Kidney epithelial cell (primary cell): ENCODE measurements around the gene CCRL2. TPM values are rescaled to one million over a fixed set of nuclear protein-coding genes. Genes with fewer than 3 reads are reported as not detected.

Experiments
- DNase-seq: peaks from one replicate; pipeline ENCODE4 v3.0.0-alpha.2; 2010; ENCODE audit warnings: low read depth
- H3K27me3 ChIP-seq: 2 replicates; pipeline ENCODE4 v1.6.0; 2011; ENCODE audit warnings: low read length; ENCODE audit not compliant: control insufficient read depth, insufficient read depth
- H3K36me3 ChIP-seq: 2 replicates; pipeline ENCODE4 v1.5.1; 2011; ENCODE audit warnings: low read length; ENCODE audit not compliant: control insufficient read depth, insufficient read depth
- H3K4me3 ChIP-seq: 2 replicates; pipeline ENCODE4 v1.5.1; 2011; ENCODE audit warnings: low read depth, mild to moderate bottlenecking, control low read depth, low read length
- total RNA-seq: library from RNA; depleted of rRNA; stranded (reverse); fragments of >200 nt; gene quantifications from 2 replicates; pipeline ENCODE4 v1.2.3, GENCODE V29; 2015
- TF ChIP-seq, protein P1 (sequence below): IDR thresholded peaks from 2 replicates; pipeline ENCODE4 v1.5.1; 2011; ENCODE audit warnings: mild to moderate bottlenecking, moderate library complexity, low read length, control low read depth, inconsistent platforms; ENCODE audit not compliant: insufficient read depth, poor library complexity, severe bottlenecking

The CCRL2 gene, protein sequence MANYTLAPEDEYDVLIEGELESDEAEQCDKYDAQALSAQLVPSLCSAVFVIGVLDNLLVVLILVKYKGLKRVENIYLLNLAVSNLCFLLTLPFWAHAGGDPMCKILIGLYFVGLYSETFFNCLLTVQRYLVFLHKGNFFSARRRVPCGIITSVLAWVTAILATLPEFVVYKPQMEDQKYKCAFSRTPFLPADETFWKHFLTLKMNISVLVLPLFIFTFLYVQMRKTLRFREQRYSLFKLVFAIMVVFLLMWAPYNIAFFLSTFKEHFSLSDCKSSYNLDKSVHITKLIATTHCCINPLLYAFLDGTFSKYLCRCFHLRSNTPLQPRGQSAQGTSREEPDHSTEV
- 0.29 and 0.48 TPM in 2 replicates for total RNA-seq

DNA sequence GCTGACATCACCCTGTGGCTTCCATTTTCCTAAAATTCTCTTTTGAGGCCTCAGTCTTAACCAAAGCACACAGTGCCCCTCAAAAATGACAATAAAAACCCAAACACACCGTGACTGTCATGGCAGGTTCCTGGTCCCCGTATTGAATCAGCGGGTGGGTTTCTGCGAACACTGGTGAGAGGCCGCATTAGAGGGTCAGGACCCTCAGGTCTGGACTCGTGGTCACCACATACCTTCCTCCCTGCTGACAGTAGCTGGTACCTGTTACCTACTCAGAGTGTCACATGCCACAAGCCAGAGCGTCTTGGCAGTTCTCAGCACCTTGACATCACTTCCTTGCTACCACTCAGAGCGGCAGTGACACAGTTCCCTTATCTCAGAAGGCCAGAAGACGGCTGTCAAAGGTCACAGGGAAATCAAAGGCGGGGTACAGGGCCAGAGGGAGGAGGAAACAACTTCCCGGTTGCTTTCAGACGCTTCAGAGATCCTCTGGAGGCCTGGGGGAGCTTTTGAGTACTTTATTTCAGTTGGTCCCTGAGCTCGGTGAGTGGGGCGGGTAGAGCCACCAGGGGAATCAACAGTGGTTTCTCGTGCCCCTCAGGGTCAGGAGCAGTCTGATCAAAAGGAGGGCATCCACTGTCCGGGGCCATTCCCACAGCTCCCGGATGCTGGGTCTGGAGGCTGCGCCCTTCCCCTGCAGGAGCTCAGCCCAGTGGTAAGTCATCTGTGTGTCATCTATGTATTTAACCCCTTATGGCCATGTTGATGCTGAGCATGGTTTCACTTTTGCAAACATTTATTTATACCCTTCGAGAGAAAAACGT is at the start of gene CCRL2, which contains the start of gene CCR5AS:
TSS of gene CCRL2 (plus strand) at position 472 of the 824 bp plus-strand sequence. CDS start 821 bp downstream, outside the sequence.
TSS of gene CCR5AS (minus strand) at position 279 of the 824 bp plus-strand sequence.
- DNase-seq = no peak
- Histone ChIP-seq H3K27me3 (no peaks in the 10 kb centered on the region), H3K4me3 (no peak within 1 kb of the TSS), H3K36me3 (no peaks in the 10 kb centered on the region)
- TF ChIP-seq, protein P1, sequence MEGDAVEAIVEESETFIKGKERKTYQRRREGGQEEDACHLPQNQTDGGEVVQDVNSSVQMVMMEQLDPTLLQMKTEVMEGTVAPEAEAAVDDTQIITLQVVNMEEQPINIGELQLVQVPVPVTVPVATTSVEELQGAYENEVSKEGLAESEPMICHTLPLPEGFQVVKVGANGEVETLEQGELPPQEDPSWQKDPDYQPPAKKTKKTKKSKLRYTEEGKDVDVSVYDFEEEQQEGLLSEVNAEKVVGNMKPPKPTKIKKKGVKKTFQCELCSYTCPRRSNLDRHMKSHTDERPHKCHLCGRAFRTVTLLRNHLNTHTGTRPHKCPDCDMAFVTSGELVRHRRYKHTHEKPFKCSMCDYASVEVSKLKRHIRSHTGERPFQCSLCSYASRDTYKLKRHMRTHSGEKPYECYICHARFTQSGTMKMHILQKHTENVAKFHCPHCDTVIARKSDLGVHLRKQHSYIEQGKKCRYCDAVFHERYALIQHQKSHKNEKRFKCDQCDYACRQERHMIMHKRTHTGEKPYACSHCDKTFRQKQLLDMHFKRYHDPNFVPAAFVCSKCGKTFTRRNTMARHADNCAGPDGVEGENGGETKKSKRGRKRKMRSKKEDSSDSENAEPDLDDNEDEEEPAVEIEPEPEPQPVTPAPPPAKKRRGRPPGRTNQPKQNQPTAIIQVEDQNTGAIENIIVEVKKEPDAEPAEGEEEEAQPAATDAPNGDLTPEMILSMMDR = no peak

DNA sequence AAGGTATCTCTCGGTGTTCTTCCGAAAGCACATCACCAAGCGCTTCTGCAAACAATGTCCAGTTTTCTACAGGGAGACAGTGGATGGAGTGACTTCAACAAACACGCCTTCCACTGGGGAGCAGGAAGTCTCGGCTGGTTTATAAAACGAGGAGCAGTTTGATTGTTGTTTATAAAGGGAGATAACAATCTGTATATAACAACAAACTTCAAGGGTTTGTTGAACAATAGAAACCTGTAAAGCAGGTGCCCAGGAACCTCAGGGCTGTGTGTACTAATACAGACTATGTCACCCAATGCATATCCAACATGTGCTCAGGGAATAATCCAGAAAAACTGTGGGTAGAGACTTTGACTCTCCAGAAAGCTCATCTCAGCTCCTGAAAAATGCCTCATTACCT is 48.6 kb upstream of the CCRL2 start:
- no peak for DNase-seq
- H3K4me3 ChIP-seq = no peak overlapping the region
- no peaks in the 10 kb centered on the region for H3K36me3 ChIP-seq
- H3K27me3 ChIP-seq = peaks cover 7% of the 10 kb centered on the region
- TF ChIP-seq, protein P1 = no peak

DNA sequence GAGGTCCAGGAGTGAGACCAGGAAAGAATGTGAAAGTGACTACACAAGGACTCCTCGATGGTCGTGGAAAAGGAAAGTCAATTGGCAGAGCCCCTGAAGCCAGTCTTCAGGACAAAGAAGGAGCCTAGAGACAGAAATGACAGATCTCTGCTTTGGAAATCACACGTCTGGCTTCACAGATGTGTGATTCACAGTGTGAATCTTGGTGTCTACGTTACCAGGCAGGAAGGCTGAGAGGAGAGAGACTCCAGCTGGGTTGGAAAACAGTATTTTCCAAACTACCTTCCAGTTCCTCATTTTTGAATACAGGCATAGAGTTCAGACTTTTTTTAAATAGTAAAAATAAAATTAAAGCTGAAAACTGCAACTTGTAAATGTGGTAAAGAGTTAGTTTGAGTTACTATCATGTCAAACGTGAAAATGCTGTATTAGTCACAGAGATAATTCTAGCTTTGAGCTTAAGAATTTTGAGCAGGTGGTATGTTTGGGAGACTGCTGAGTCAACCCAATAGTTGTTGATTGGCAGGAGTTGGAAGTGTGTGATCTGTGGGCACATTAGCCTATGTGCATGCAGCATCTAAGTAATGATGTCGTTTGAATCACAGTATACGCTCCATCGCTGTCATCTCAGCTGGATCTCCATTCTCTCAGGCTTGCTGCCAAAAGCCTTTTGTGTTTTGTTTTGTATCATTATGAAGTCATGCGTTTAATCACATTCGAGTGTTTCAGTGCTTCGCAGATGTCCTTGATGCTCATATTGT is 47.1 kb upstream of the CCRL2 start:
- H3K4me3 ChIP-seq = no peak overlapping the region
- peak; percentile 44 for DNase-seq
- TF ChIP-seq, protein P1 = no peak
- H3K36me3 ChIP-seq = no peaks in the 10 kb centered on the region
- H3K27me3 ChIP-seq = peaks cover 3% of the 10 kb centered on the region

DNA sequence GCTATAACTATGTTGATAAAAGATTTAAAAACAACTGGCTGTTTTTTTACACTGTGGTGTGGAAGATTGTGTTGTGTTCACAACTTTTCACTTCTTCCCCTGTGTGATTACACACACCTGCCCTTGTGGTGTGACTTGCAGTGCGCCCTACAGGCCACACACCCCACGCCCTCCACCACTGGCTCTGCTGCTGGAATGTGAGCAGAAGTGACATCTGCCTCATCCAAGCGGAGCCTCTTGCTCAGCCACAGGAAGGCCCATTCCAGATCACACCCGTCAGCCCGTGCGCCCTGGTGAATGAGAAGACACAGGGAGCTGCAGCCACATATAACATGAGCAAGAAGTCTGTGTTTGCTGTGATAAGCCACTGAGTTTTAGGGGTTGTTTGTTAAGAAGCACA is 46.2 kb upstream of the CCRL2 start:
- Histone ChIP-seq H3K36me3 (no peaks in the 10 kb centered on the region), H3K27me3 (no peaks in the 10 kb centered on the region), H3K4me3 (no peak overlapping the region)
- DNase-seq = no peak
- TF ChIP-seq, protein P1 = no peak

DNA sequence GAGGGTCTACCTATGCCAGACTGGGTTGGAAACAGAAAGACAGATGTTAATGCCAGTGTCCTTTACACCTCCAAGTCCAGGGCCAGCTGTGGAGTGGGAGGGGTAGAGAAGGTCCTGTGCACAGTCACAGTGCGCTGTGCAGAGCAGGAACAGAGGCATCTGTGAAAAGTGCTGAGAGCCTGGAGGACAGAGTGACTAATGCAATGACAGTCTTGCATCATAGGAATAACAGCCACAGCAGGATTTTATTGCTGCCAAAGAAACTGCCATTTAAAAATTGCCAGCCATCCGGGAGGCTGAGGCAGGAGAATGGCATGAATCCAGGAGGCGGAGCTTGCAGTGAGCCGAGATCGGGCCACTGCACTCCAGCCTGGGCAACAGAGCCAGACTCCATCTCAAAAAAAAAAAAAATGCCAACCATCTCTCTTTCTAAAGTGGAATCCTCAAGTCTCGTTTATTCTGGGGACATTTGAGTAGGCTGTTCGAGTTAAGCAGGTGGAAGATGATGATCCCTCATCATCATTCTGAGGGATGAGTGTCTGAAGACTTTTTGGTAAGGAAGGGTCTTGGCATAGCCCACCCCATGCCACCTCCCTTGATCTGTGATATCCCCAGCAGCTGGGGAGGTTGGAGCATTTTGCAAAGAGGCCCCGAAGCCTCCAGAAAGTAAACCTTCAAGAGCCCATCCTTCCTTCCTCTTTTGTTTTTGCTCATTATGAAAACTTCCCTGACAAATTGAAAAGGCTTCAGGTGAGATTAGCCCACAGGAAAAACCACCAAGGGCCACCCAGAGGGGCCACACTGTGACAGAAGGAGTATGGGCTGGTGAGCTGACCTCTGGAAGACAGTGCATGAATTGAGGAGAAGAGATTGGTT is 45.4 kb upstream of the CCRL2 start:
- Histone ChIP-seq H3K36me3 (no peaks in the 10 kb centered on the region), H3K4me3 (no peak overlapping the region), H3K27me3 (peaks cover 3% of the 10 kb centered on the region)
- TF ChIP-seq, protein P1 = no peak
- DNase-seq = no peak
